Measurements from ENCODE around the gene CASZ1.
A peak's percentile ranks its signal among the peaks of the same experiment; 100 is the strongest.

The CASZ1 gene

GRCh38 chr1:10724511-10724910, 71.9 kb downstream of the CASZ1 start:
- no peak overlapping the region for H3K4me3 ChIP-seq (replicated peaks; ENCODE audit: low read depth, low read length)
- no peak for DNase-seq (ENCODE audit: extremely low read depth, low read depth)

GRCh38 chr1:10724052-10724494, 72.4 kb downstream of the CASZ1 start:
- peak; percentile 27 for DNase-seq (ENCODE audit: extremely low read depth, low read depth)
- no peak overlapping the region for H3K4me3 ChIP-seq (replicated peaks; ENCODE audit: low read depth, low read length)
- TF ChIP-seq CTCF (IDR thresholded peaks at IDR 0.05; ENCODE audit: low read depth, low read length, missing control alignments) = no peak

More at GRCh38 chr1:10724511-10724910, 71.9 kb downstream of the CASZ1 start:
- no peak for TF ChIP-seq CTCF (IDR thresholded peaks at IDR 0.05; ENCODE audit: low read depth, low read length, missing control alignments)

- DNase-seq (ENCODE audit: extremely low read depth, low read depth) = no peak
- no peak overlapping the region for H3K4me3 ChIP-seq (replicated peaks; ENCODE audit: low read depth, low read length)
- no peak for TF ChIP-seq CTCF (IDR thresholded peaks at IDR 0.05; ENCODE audit: low read depth, low read length, missing control alignments)
Measured at GRCh38 chr1:10723317-10723716, 73.1 kb downstream of the CASZ1 start.

- no peak overlapping the region for H3K4me3 ChIP-seq (replicated peaks; ENCODE audit: low read depth, low read length)
- no peak for DNase-seq (ENCODE audit: extremely low read depth, low read depth)
- no peak for TF ChIP-seq CTCF (IDR thresholded peaks at IDR 0.05; ENCODE audit: low read depth, low read length, missing control alignments)
Measured at GRCh38 chr1:10722803-10723202, 73.6 kb downstream of the CASZ1 start.

GRCh38 chr1:10721381-10722321, 74.8 kb downstream of the CASZ1 start:
- DNase-seq (ENCODE audit: extremely low read depth, low read depth) = no peak
- TF ChIP-seq CTCF (IDR thresholded peaks at IDR 0.05; ENCODE audit: low read depth, low read length, missing control alignments) = no peak
- no peak overlapping the region for H3K4me3 ChIP-seq (replicated peaks; ENCODE audit: low read depth, low read length)

GRCh38 chr1:10720635-10721034, 75.8 kb downstream of the CASZ1 start:
- DNase-seq (ENCODE audit: extremely low read depth, low read depth) = no peak
- no peak for TF ChIP-seq CTCF (IDR thresholded peaks at IDR 0.05; ENCODE audit: low read depth, low read length, missing control alignments)
- H3K4me3 ChIP-seq (replicated peaks; ENCODE audit: low read depth, low read length) = no peak overlapping the region

Measured in HFF-Myc (cell line).